HEK293 (cell line): ENCODE results near the gene CCDC9.

Experiments used
- BCL11B ChIP-seq: fragments of 450-650 bp; formaldehyde crosslinking; IDR thresholded peaks from 2 replicates; pipeline ENCODE4 v1.5.1; 2016; ENCODE audit warnings: low read depth, missing biosample characterization, missing genetic modification characterization
- HIC1 ChIP-seq: fragments of 450-650 bp; formaldehyde crosslinking; IDR thresholded peaks from 2 replicates; pipeline ENCODE4 v1.5.1; 2016; ENCODE audit warnings: missing biosample characterization, missing genetic modification characterization
- INSM2 ChIP-seq: fragments of 450-650 bp; formaldehyde crosslinking; IDR thresholded peaks from 2 replicates; pipeline ENCODE4 v1.5.1; 2016; ENCODE audit warnings: missing biosample characterization, missing genetic modification characterization
- KLF7 ChIP-seq: fragments of 450-650 bp; formaldehyde crosslinking; IDR thresholded peaks from 2 replicates; pipeline ENCODE4 v1.5.1; 2016; ENCODE audit warnings: missing biosample characterization, missing genetic modification characterization, borderline replicate concordance
- MEIS1 ChIP-seq: sonication (generic); formaldehyde crosslinking; IDR thresholded peaks from 2 replicates; pipeline ENCODE4 v1.8.1; 2022; ENCODE audit warnings: missing genetic modification reagents, mild to moderate bottlenecking, borderline replicate concordance
- SP3 ChIP-seq: fragments of 450-650 bp; formaldehyde crosslinking; IDR thresholded peaks from 2 replicates; pipeline ENCODE4 v1.5.1; 2016; ENCODE audit warnings: missing biosample characterization, missing genetic modification characterization
- ZBTB10 ChIP-seq: fragments of 450-650 bp; formaldehyde crosslinking; IDR thresholded peaks from 2 replicates; pipeline ENCODE4 v1.5.1; 2016; ENCODE audit warnings: missing biosample characterization, missing genetic modification characterization
- ZFP41 ChIP-seq: fragments of 450-650 bp; formaldehyde crosslinking; IDR thresholded peaks from 2 replicates; pipeline ENCODE4 v1.5.1; 2016; ENCODE audit warnings: missing biosample characterization, missing genetic modification characterization, borderline replicate concordance
- ZIC2 ChIP-seq: fragments of 450-650 bp; formaldehyde crosslinking; IDR thresholded peaks from 2 replicates; pipeline ENCODE4 v1.5.1; 2016; ENCODE audit warnings: missing biosample characterization, missing genetic modification characterization
- ZNF148 ChIP-seq: fragments of 450-650 bp; formaldehyde crosslinking; IDR thresholded peaks from 2 replicates; pipeline ENCODE4 v1.5.0; 2017; ENCODE audit warnings: missing biosample characterization, missing genetic modification characterization, borderline replicate concordance
- ZNF157 ChIP-seq: fragments of 450-650 bp; formaldehyde crosslinking; IDR thresholded peaks from 2 replicates; pipeline ENCODE4 v1.5.1; 2016; ENCODE audit warnings: missing biosample characterization, missing genetic modification characterization
- ZNF16 ChIP-seq: fragments of 450-650 bp; formaldehyde crosslinking; IDR thresholded peaks from 2 replicates; pipeline ENCODE4 v1.5.1; 2016; ENCODE audit warnings: low read depth, missing biosample characterization, missing genetic modification characterization
- ZNF221 ChIP-seq: fragments of 450-650 bp; formaldehyde crosslinking; IDR thresholded peaks from 2 replicates; pipeline ENCODE4 v1.5.1; 2017; ENCODE audit warnings: missing biosample characterization, missing genetic modification characterization, borderline replicate concordance
- ZNF239 ChIP-seq: fragments of 450-650 bp; formaldehyde crosslinking; IDR thresholded peaks from 2 replicates; pipeline ENCODE4 v1.5.1; 2016; ENCODE audit warnings: missing biosample characterization, missing genetic modification characterization
- ZNF266 ChIP-seq: fragments of 450-650 bp; formaldehyde crosslinking; IDR thresholded peaks from 2 replicates; pipeline ENCODE4 v1.5.1; 2016; ENCODE audit warnings: missing biosample characterization, missing genetic modification characterization, low read depth
- ZNF394 ChIP-seq: fragments of 450-650 bp; formaldehyde crosslinking; IDR thresholded peaks from 2 replicates; pipeline ENCODE4 v1.5.1; 2016; ENCODE audit warnings: missing biosample characterization, missing genetic modification characterization, mild to moderate bottlenecking, moderate library complexity, borderline replicate concordance
- ZNF398 ChIP-seq: fragments of 450-650 bp; formaldehyde crosslinking; IDR thresholded peaks from 2 replicates; pipeline ENCODE4 v1.5.1; 2017; ENCODE audit warnings: missing biosample characterization, missing genetic modification characterization
- ZNF600 ChIP-seq: fragments of 450-650 bp; formaldehyde crosslinking; IDR thresholded peaks from 2 replicates; pipeline ENCODE4 v1.5.1; 2016; ENCODE audit warnings: missing biosample characterization, missing genetic modification characterization
- ZNF629 ChIP-seq: fragments of 450-650 bp; formaldehyde crosslinking; IDR thresholded peaks from 2 replicates; pipeline ENCODE4 v1.5.1; 2017; ENCODE audit warnings: missing biosample characterization, missing genetic modification characterization
- ZNF660 ChIP-seq: fragments of 450-650 bp; IDR thresholded peaks from 2 replicates; pipeline ENCODE4 v1.5.1; 2018; ENCODE audit warnings: missing biosample characterization, mild to moderate bottlenecking, missing genetic modification characterization
- ZNF701 ChIP-seq: fragments of 450-650 bp; formaldehyde crosslinking; IDR thresholded peaks from 2 replicates; pipeline ENCODE4 v1.5.1; 2016; ENCODE audit warnings: missing biosample characterization, missing genetic modification characterization
- ZNF791 ChIP-seq: fragments of 450-650 bp; formaldehyde crosslinking; IDR thresholded peaks from 2 replicates; pipeline ENCODE4 v1.5.1; 2016; ENCODE audit warnings: missing biosample characterization, missing genetic modification characterization
- ZNF843 ChIP-seq: fragments of 450-650 bp; formaldehyde crosslinking; IDR thresholded peaks from 2 replicates; pipeline ENCODE4 v1.5.1; 2016; ENCODE audit warnings: missing biosample characterization, missing genetic modification characterization
- TF ChIP-seq, protein P1 (sequence below): fragments of 450-650 bp; formaldehyde crosslinking; IDR thresholded peaks from 2 replicates; pipeline ENCODE4 v1.5.1; 2016; ENCODE audit warnings: missing biosample characterization, missing genetic modification characterization

Gene CCDC9

GRCh38 chr19:47230054-47230920 lies 26.0 kb upstream of the CCDC9 start (continued):
- peak; percentile 82; the same call in 1 of the 2 replicates for TF ChIP-seq INSM2
- no peak for TF ChIP-seq ZNF394
- TF ChIP-seq ZNF629: no peak
- TF ChIP-seq HIC1 (tag by site-specific recombination): no peak
- TF ChIP-seq ZNF239: peak; percentile 11; the same call in 1 of the 2 replicates
- TF ChIP-seq ZIC2 (tag by site-specific recombination): peak; percentile 63
- TF ChIP-seq KLF7 (tag by site-specific recombination): peak; percentile 56; the same call in 1 of the 2 replicates
- TF ChIP-seq BCL11B (tag by site-specific recombination): peak; percentile 50; the same call in 1 of the 2 replicates
- no peak for TF ChIP-seq MEIS1 (CRISPR knock-in tag)
- TF ChIP-seq ZNF157 (tag by site-specific recombination): no peak; the same call in 1 of the 2 replicates
- TF ChIP-seq, protein P1, sequence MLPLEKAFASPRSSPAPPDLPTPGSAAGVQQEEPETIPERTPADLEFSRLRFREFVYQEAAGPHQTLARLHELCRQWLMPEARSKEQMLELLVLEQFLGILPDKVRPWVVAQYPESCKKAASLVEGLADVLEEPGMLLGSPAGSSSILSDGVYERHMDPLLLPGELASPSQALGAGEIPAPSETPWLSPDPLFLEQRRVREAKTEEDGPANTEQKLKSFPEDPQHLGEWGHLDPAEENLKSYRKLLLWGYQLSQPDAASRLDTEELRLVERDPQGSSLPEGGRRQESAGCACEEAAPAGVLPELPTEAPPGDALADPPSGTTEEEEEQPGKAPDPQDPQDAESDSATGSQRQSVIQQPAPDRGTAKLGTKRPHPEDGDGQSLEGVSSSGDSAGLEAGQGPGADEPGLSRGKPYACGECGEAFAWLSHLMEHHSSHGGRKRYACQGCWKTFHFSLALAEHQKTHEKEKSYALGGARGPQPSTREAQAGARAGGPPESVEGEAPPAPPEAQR (tag by site-specific recombination): no peak; the same call in none of the 2 replicates
- no peak for TF ChIP-seq ZNF266 (tag by site-specific recombination)
- peak; percentile 22; the same call in 1 of the 2 replicates for TF ChIP-seq ZNF660 (tag by site-specific recombination)
- TF ChIP-seq ZFP41 (tag by site-specific recombination): 0 out of 2 replicates have a peak, but pooled peaks have one; percentile 17
- peak; percentile 7; the same call in 1 of the 2 replicates for TF ChIP-seq ZNF701
- no peak for TF ChIP-seq ZNF148
- peak; percentile 68 for TF ChIP-seq ZNF398 (tag by site-specific recombination)
- 0 out of 2 replicates have a peak, but pooled peaks have one; percentile 1 for TF ChIP-seq ZNF791 (tag by site-specific recombination)
- no peak for TF ChIP-seq ZNF16 (tag by site-specific recombination)
- no peak for TF ChIP-seq ZNF221
- peak; percentile 20; the same call in 1 of the 2 replicates for TF ChIP-seq ZNF843 (tag by site-specific recombination)
- peak; percentile 97 for TF ChIP-seq ZBTB10 (tag by site-specific recombination)
- peak; percentile 67 for TF ChIP-seq SP3
- TF ChIP-seq ZNF600 (tag by site-specific recombination): no peak
